ENCODE data around the gene C5orf63.
"Not testable (repeated sequence)": the region's sequence is repeated elsewhere in the genome, so short reads cannot be mapped to it uniquely, and the experiment has no call there.

The C5orf63 gene

GRCh38 chr5:127005282-127005681 is 68.0 kb downstream of the C5orf63 start:
- DNase-seq, result not testable (repeated sequence)

- no peak for DNase-seq
Observed at GRCh38 chr5:127004721-127005120, 68.6 kb downstream of the C5orf63 start.

GRCh38 chr5:127003798-127004495 is 69.4 kb downstream of the C5orf63 start:
- no peak for DNase-seq

GRCh38 chr5:127002390-127002789 is 70.9 kb downstream of the C5orf63 start:
- no peak for DNase-seq

- no peak for DNase-seq
Observed at GRCh38 chr5:127001621-127002296, 71.5 kb downstream of the C5orf63 start.

Measured in stimulated activated CD4-positive, alpha-beta T cell treated with anti-CD3 and anti-CD28 coated beads, Interleukin-4, amount 100 ng/mL, for 4 hours (primary cell).